ENCODE results near the gene PLEKHB2. TPM values are rescaled to one million over a fixed set of nuclear protein-coding genes. Genes with fewer than 3 reads are reported as not detected.

PLEKHB2 gene
- total and polyA plus RNA-seq, 9 of the 15 experiments (the other 6 are each of a cell fraction or from before 2014, with no cell fraction given) = 41.3 to 71.5 (median 50.2) TPM

DNA sequence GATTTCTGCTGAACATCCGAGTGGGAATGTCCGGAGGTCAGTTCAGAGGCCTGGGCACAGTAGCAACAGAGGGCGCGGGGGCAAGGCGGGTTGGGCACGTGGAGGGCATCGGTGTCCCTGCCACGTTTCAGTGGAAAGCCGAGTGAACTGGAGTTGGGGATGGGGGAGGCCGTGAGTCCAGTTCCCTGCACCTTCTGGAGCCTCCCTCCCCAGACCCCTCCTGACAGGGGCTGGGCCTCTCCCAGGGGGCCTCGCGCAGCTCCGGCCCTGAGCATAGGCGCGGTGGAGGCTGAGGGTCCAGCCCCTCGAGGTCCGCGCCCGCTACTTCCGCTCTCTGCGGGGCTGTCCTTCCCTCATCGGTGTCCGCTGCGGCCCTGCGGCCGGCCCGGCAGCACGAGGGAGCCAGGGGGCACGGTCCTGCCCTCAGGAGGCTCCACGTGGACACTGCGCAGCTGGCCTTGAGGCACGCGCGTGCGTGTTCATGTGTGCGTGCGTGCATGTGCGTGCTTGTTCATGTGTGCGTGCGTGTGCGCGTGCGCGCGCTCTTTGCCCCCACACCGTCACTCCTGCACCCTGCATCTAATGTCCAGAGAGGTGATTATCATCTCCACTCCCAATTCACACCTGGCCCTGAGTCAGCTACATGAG is 50.2 kb downstream of the PLEKHB2 start:
- Histone ChIP-seq H3K36me3 (ENCODE audit: control insufficient read depth, insufficient read depth, low read length) (peaks cover 3% of the 10 kb centered on the region; the same call in 2 of the 3 replicates), H2AFZ (ENCODE audit: low read depth, low read length) (no peak overlapping the region), H3K9me3 (replicated peaks; ENCODE audit: control insufficient read depth, insufficient read depth, low read depth, low read length) (no peaks in the 10 kb centered on the region), H3K4me3 (no peak overlapping the region), H3K27ac (ENCODE audit: extremely low read depth, low read depth, low read length) (no peak overlapping the region), H3K79me2 (ENCODE audit: control insufficient read depth, insufficient read depth, low read length) (no peaks in the 10 kb centered on the region), H3K9me1 (ENCODE audit: control insufficient read depth, insufficient read depth, low read length) (no peaks in the 10 kb centered on the region), H3K4me2 (ENCODE audit: insufficient read depth, low read length) (no peak overlapping the region), H4K20me1 (replicated peaks; ENCODE audit: control insufficient read depth, insufficient read depth, low read length) (peaks cover 4% of the 10 kb centered on the region; the same call in 1 of the 2 replicates), H3K27me3 (ENCODE audit: control insufficient read depth in 2 of 2, insufficient read depth in 2 of 2, low read length in 2 of 2) (peaks cover 0 to 14% of the 10 kb centered on the region in 2 experiments; a peak in 2 of 5 replicates), H3K4me1 (replicated peaks in 1 of 2; ENCODE audit: control insufficient read depth in 2 of 2, insufficient read depth in 2 of 2, low read length in 2 of 2) (peaks cover 0 to 31% of the 10 kb centered on the region in 2 experiments; a peak in 3 of 5 replicates), H3K9ac (ENCODE audit: insufficient read depth in 1 of 2, low read depth in 2 of 2, low read length in 2 of 2) (no peak overlapping the region)
- in situ Hi-C loops (cut with MboI) = loop anchor here (5.0 kb wide), 1 partner anchor 1228 kb away; no protein-coding TSS in a partner anchor
- 68% methylated on average over 40 of the region's 46 CpGs for WGBS (ENCODE audit: insufficient coverage, low coverage, missing lambda C conversion rate)
- ChIA-PET CTCF (ENCODE audit: low intra/inter-chr PET ratio) (interaction anchor here (3.1 kb wide), 1 partner anchor 1219 kb away, joined by 23 read pairs; no protein-coding TSS in a partner anchor), POLR2A (interaction anchor here (0.6 kb wide), 1 partner anchor 347 kb away, joined by 3 read pairs; no protein-coding TSS in a partner anchor)
- FAIRE-seq (no peak), ATAC-seq (no peak), DNase-seq (ENCODE audit: extremely low read depth in 1 of 4, low spot score in 3 of 4) (no peak)
- BruUV-seq (replicated peaks) = no TSS peak
- intact Hi-C loops (cut with micrococcal nuclease) = loop anchor here (2.0 to 10.0 kb wide), 2 partner anchors 179 to 249 kb away; no protein-coding TSS in a partner anchor
- TF ChIP-seq, protein P1, sequence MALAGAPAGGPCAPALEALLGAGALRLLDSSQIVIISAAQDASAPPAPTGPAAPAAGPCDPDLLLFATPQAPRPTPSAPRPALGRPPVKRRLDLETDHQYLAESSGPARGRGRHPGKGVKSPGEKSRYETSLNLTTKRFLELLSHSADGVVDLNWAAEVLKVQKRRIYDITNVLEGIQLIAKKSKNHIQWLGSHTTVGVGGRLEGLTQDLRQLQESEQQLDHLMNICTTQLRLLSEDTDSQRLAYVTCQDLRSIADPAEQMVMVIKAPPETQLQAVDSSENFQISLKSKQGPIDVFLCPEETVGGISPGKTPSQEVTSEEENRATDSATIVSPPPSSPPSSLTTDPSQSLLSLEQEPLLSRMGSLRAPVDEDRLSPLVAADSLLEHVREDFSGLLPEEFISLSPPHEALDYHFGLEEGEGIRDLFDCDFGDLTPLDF (CRISPR knock-in tag; IDR thresholded peaks at IDR 0.05) = no peak
- TF ChIP-seq ZNF41 (CRISPR knock-in tag; conservative IDR thresholded peaks at IDR 0.05) (no peak), CHCHD3 (CRISPR knock-in tag; IDR thresholded peaks at IDR 0.05) (no peak), SIRT6 (IDR thresholded peaks at IDR 0.05; ENCODE audit: low read depth, low read length) (no peak), PTBP1 (IDR thresholded peaks at IDR 0.05; ENCODE audit: low read depth, low read length) (no peak), PRMT5 (CRISPR knock-in tag; IDR thresholded peaks at IDR 0.05) (no peak), NR2F6 (CRISPR knock-in tag; IDR thresholded peaks at IDR 0.05) (no peak), NFRKB (IDR thresholded peaks at IDR 0.05; ENCODE audit: low read depth) (no peak), NRF1 (conservative IDR thresholded peaks at IDR 0.05 in 1 of 2, IDR thresholded peaks at IDR 0.05 in 1 of 2) (no peak), RBM22 (IDR thresholded peaks at IDR 0.05; ENCODE audit: low read depth, low read length, poor library complexity, severe bottlenecking) (no peak), PREB (CRISPR knock-in tag; IDR thresholded peaks at IDR 0.05) (no peak), TRIM24 (IDR thresholded peaks at IDR 0.05) (no peak), BCOR (IDR thresholded peaks at IDR 0.05) (no peak), CAMTA2 (CRISPR knock-in tag; conservative IDR thresholded peaks at IDR 0.05) (no peak), MYBL2 (IDR thresholded peaks at IDR 0.05; ENCODE audit: low read depth) (no peak), MYBL2 (CRISPR knock-in tag; IDR thresholded peaks at IDR 0.05; ENCODE audit: borderline replicate concordance) (no peak), DDX20 (tag; IDR thresholded peaks at IDR 0.05; ENCODE audit: low read depth) (no peak), HLTF (IDR thresholded peaks at IDR 0.05) (no peak), IFI16 (CRISPR knock-in tag; IDR thresholded peaks at IDR 0.05) (no peak)
- TF ChIP-seq, protein P2, sequence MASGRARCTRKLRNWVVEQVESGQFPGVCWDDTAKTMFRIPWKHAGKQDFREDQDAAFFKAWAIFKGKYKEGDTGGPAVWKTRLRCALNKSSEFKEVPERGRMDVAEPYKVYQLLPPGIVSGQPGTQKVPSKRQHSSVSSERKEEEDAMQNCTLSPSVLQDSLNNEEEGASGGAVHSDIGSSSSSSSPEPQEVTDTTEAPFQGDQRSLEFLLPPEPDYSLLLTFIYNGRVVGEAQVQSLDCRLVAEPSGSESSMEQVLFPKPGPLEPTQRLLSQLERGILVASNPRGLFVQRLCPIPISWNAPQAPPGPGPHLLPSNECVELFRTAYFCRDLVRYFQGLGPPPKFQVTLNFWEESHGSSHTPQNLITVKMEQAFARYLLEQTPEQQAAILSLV (tag; IDR thresholded peaks at IDR 0.05) = no peak
